T-helper 1 cell treated with Interleukin-12 subunit alpha and Interleukin-12 subunit beta and Interleukin-4 antibody, amounts not matched to agents 30 ng/mL and 1 ng/mL, for 36 hours (primary cell): ENCODE measurements around the gene RGS3. TPM values are rescaled to one million over a fixed set of nuclear protein-coding genes. Genes with fewer than 3 reads are reported as not detected.
"Not testable (repeated sequence)": the region's sequence is repeated elsewhere in the genome, so short reads cannot be mapped to it uniquely, and the experiment has no call there.

Source experiments
- intact Hi-C: fragments of 100-400 bp; cut with micrococcal nuclease; formaldehyde crosslinking; loops from one replicate; pipeline ENCODE4 v1.15.1; 2024
- total RNA-seq: library from RNA; stranded (reverse); gene quantifications from 2 replicates; pipeline ENCODE4 v1.2.3, GENCODE V29; 2022

RGS3 gene
- total RNA-seq, 1 donor from 2014 or later = 35.9 TPM

DNA sequence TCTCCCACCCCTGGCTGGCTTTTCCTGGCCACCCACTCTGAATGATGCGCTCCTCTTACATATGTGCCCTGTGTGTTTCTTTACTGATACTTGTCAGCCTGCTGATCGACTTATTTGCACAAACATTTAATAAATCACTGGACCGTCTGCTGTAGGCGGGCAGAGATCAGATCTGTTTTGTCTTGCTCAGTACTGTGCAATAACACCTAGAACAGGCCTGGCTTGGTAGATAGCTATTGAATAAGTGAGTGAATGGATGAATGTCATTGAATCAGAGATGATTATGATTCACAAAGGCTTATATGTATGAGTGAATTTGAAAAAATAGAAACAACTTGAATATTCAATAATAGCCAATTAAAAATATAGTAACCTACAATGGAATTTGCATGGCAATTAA, 165.1 kb downstream of the RGS3 start:
- intact Hi-C loops = no loop called here

DNA sequence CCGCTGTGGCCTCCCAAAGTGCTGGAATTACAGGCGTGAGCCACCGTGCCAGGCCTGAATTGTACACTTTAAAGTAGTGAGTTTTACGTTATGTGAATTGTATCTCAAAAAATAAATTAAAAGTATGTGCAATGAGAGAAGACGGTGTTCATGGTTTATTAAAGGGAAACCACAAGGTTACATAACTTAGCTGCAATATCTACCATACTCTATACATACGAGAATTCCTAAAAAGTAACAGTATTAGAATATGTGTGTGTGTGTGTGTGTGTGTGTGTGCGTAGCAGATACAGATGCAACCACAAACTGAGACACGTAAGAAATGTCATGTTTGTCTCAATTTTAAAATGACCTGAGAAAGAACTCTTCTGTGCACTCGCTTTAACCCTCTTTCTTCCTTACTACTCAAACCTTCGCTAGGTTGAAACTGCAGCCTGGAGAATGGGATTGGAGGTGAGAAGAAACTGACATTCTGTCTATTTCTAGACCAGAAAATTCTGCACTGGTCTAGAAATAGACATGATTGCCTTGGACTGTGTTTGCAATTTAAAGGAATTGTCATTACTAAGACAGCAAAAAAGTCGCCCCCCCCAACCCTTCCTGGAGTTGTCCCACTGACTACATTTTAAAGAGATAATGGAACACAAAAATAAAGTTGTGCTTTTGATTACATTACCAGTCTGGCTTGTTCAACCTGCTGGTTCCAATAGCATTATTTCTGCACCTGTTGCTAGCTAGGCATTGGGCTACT, 167.0 kb downstream of the RGS3 start:
- intact Hi-C loops = no loop called here

DNA sequence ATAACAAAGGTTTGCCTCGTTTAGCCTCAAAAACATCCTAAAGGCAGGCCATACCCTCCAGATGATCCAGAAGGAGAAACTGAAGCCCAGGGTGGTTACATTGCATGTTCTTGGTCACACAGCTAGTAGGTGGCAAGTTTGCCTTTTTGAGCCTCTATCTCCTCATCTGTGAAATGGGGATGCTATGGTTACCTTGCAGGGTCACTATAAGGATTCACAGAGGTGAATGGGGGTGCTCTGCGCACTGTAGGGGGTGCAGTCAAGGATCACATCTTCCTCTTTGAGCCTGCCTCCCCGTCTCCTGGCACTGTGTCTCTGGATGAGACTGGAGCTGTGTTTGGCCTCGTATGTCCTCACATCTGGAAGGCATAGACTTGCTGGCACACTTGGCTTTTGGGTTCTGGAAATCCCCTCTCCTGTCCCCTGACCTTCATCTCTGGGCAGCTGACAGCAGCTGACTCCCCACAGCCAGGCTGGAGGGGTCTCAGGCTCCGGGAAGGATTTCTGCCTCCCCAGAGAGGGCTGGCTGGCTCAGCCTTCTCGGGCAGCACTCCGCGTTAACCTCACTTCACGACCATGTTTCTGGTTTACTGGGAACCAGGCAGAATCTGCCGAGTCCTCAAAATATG, 167.7 kb downstream of the RGS3 start:
- intact Hi-C loops = no loop called here

DNA sequence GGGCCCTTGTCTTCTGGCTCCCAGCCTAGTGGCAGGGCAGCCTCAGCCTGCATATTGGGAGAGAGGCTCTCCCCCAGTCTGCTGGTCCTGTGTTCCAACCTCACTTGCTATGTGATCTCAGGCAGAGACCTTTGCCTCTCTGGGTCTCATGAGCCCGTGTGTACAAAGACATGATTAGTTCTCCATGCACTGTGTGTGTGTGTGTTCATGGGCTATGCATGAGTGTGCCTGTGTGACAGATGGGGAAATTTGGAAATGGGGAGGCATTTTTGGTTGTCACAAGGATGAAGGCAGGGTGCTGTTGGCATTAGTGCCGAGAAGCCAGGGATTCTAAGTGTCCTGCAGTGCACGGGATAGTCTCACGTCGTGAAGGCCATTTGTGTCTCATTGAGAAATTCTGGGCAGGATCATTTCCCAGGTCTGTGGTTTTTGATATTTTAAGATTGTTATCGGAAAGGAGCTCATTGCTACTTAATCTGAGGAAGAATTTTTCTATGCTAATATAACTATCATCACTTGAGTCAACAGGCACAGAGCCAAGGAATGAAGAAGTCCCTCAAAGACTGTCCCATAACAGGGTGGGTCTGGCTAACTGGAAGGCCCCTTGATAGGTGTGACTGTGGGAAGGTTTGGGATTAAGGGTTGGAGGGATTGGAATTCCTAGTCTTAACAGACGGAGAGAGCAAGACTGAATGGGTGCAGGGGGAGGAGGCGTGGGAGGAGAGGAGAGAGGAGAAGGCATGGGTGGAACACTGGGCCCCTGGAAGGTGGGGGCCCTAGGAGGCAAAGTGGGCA, 168.5 kb downstream of the RGS3 start:
- intact Hi-C loops = no loop called here

DNA sequence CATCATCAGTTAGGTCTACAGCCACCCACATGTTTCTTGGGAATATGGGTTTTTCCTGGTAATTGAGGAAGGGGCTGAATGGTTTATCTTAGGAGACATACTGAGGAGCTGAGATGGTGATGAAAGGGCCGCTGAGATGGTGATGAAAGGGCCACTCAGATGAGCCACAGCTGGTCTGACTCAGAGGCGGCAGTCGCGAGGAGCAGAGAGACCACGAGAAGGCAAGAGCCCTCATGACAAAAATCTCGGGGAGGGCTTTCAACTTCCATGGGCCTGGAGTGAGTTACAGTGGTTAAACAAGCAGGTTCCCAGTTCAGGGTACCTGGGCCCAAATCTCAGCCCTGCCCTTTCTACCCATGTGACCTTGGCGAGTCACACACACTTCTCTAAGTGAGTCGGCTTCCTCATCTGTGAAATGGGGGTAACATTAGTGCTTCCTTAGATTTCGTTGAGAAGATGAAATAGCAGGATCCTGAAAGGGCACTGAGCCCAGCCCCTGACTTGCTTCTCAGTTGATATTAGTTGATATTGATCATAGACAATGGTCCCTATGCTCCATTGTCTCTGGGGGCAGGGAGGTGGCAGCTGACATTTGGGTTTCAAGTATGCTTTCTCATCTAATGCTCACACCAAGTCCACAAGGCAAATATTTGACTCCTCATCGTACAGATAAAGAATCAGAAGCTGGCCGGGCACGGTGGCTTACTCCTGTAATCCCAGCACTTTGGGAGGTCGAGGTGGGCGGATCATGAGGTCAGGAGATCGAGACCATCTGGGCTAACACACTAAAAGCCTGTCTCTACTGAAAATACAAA, 169.5 kb downstream of the RGS3 start:
- intact Hi-C loops = no loop called here

GRCh38 chr9:113633782-113634595, 170.5 kb downstream of the RGS3 start:
- intact Hi-C loops = no loop called here

GRCh38 chr9:113634596-113635515, 171.3 kb downstream of the RGS3 start:
- intact Hi-C loops = no loop called here

DNA sequence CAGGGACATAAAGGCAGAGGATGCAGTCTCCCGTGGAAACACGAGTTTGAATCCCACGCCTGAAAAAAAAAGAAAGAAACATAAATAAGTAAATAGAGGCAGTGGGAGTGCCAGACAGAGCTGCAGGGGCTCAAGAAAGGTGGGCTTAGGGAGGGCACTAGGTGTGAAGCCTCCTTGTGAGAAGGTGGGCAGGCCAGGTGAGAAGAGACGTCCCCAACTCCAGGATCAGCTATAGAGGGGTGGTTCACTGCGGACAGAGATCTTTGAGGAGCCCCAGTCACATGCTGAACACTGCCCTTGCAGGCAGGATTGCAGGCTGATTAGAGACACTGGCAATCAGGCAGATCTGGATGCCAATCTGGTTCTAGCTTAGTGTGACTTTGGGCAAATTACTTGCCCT, 172.1 kb downstream of the RGS3 start:
- intact Hi-C loops = no loop called here

DNA sequence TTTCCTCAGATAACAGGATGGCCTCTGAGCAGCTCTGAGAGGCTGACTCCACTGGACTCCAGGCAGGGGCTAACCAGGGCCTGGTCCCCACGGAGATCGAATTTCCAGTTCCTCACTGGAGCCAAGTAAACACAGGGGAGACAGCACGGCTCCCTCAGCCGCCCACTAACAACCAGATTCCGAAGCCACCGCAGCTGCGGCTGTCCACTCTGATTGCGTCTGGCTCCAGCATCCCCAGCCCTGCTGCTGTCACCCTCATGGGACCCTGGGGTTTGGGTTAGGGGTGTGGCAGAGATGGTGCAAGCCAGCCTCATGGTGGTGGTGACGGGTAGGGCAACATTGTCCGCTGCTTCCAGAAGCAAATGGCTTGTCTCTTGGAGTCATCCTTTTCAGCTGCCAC, 172.6 kb downstream of the RGS3 start:
- intact Hi-C loops = no loop called here

GRCh38 chr9:113636693-113637092, 173.2 kb downstream of the RGS3 start:
- intact Hi-C loops = no loop called here

GRCh38 chr9:113638490-113638889, 175.0 kb downstream of the RGS3 start:
- intact Hi-C loops = no loop called here

DNA sequence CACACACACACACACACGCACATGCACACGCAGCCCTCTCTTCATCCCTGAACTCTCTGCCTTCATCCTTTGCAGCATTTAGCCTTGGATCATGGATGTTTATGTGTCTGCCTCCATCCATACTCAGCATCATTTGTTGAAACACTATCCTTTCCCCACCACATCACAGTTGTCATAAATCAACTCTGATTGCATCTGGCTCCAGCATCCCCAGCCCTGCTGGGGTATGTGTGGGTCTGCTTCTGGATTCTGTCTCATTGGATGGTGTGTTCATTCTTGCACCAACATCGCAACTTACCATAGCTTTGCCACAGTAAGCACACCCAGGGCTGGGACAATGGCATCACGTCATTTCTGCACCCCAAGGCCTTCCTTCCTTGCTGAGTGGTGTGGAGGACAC, 175.4 kb downstream of the RGS3 start:
- intact Hi-C loops = no loop called here

GRCh38 chr9:113639411-113639970, 176.0 kb downstream of the RGS3 start:
- intact Hi-C loops = not testable (repeated sequence)

DNA sequence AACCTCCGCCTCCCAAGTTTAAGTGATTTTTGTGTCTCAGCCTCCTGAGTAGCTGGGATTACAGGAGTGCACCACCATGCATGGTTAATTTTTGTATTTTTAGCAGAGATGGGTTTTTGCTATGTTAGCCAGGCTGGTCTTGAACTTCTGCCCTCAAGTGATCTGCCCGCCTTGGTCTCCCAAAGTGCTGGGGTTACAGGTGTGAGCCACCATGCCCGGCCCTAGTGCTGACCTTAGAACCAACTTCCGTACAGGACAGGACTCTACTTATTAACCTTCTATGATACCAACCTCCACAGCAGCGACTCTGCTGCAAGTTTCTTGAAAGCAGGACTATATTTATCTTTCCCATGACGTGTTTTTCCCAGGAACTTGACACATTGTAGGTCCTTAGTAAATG, 176.9 kb downstream of the RGS3 start:
- intact Hi-C loops = no loop called here

GRCh38 chr9:113641100-113641885, 177.8 kb downstream of the RGS3 start:
- intact Hi-C loops = no loop called here

GRCh38 chr9:113644321-113644720, 180.8 kb downstream of the RGS3 start:
- intact Hi-C loops = no loop called here

DNA sequence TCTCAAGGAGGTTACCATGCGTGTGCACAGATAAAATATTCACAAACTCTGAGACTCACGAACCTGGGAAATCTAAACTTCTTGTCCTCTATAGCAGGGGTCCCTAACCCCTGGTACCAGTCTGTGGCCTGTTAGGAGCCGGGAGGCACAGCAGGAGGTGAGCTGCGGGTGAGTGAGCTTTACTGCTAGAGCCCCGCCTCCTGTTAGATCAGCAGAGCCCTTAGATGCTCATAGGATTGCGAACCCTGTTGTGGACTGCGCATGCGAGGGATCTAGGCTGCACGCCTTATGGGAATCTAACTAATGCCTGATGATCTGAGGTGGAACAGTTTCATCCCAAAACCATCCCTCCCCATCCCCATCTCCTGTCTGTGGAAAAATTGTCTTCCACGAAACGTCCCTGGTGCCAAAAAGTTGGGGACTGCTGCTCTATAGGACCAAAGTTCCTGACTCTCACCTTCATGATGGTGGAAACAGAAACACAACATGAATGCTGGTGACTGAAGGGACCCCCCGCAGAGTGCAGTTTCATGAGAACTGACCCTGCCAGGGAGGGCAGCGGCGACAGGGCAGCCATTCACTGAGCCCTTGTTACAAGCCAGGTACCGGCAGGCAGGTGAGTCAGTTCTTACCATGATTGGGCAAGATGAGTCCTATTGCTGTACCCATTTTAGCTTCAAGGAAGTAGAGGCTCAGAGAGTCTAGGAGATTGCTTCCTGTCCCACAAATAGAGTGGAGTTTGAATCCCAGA, 181.9 kb downstream of the RGS3 start:
- intact Hi-C loops = no loop called here

- intact Hi-C loops = no loop called here
Measured at GRCh38 chr9:113645978-113646253, 182.4 kb downstream of the RGS3 start.
